Measurements from ENCODE around the gene CGNL1.

CGNL1 gene

GRCh38 chr15:57376696-57377477 is 582 bp downstream of the CGNL1 start:
- peak overlapping the region; percentile 30 for H3K9ac ChIP-seq (ENCODE audit: low read depth, low read length)
- no peaks in the 10 kb centered on the region for H3K36me3 ChIP-seq (ENCODE audit: insufficient read depth, low read length)
- peak overlapping the region; percentile 70 for H3K4me3 ChIP-seq (ENCODE audit: low read length)
- peaks cover 8% of the 10 kb centered on the region for H3K4me1 ChIP-seq (ENCODE audit: control insufficient read depth, insufficient read depth, low read length)
- no peaks in the 10 kb centered on the region for H3K9me3 ChIP-seq (replicated peaks; ENCODE audit: low read length)
- H3K27me3 ChIP-seq (ENCODE audit: control insufficient read depth, insufficient read depth, low read length) = peaks cover 39% of the 10 kb centered on the region
- peak overlapping the region; percentile 92 for H3K4me2 ChIP-seq (ENCODE audit: low read length)

- Histone ChIP-seq H3K27me3 (ENCODE audit: control insufficient read depth, insufficient read depth, low read length) (peaks cover 39% of the 10 kb centered on the region), H3K9me3 (replicated peaks; ENCODE audit: low read length) (no peaks in the 10 kb centered on the region), H3K4me1 (ENCODE audit: control insufficient read depth, insufficient read depth, low read length) (peaks cover 8% of the 10 kb centered on the region), H3K9ac (ENCODE audit: low read depth, low read length) (no peak overlapping the region), H3K36me3 (ENCODE audit: insufficient read depth, low read length) (no peaks in the 10 kb centered on the region), H3K4me3 (ENCODE audit: low read length) (no peak overlapping the region), H3K4me2 (ENCODE audit: low read length) (peak overlapping the region; percentile 92)
Observed at GRCh38 chr15:57377478-57377847, 1.2 kb downstream of the CGNL1 start.

DNA sequence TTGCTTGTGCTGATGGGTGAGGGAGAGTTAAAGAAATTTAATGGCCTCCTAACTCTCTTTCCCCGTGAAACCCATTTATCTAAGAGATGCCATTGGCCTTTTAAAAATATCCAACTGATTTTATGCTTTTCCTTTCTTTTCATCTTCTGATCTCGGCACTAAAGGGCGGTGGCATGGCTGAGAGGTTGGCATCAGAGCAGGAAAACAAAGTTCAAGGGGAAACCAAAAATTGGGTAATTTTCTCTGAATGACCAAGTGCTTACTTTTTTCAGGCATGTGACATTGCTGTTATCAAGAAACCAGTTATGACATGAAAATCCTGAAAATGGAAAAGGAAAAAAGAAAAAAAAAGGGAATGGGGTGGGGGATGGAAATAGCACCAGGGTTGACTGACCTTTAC is 3.2 kb downstream of the CGNL1 start:
- H3K36me3 ChIP-seq (ENCODE audit: insufficient read depth, low read length) = no peaks in the 10 kb centered on the region
- H3K9me3 ChIP-seq (replicated peaks; ENCODE audit: low read length) = no peaks in the 10 kb centered on the region
- no peak overlapping the region for H3K9ac ChIP-seq (ENCODE audit: low read depth, low read length)
- peaks cover 8% of the 10 kb centered on the region for H3K4me1 ChIP-seq (ENCODE audit: control insufficient read depth, insufficient read depth, low read length)
- H3K27me3 ChIP-seq (ENCODE audit: control insufficient read depth, insufficient read depth, low read length) = peaks cover 39% of the 10 kb centered on the region
- H3K4me2 ChIP-seq (ENCODE audit: low read length) = no peak overlapping the region
- H3K4me3 ChIP-seq (ENCODE audit: low read length) = no peak overlapping the region

DNA sequence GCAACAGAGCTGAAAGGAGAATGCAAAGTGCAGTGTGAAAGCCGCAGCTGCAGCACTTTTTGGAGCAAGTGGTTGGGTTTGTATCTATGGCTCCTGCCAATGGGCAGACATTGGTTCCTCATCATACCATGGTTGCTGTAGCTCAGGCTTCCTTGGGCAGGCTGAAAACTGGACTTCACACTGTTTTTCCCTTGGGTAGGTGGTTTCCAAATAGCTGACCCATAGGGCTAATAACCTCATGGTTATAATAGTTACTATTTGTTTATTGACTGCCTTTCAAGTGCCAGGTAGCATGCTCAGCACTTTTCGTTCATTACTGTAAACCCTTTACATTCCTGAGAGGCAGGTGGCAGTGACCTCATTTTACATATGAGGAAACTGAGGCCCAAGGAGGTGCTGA is 4.5 kb downstream of the CGNL1 start:
- H3K27me3 ChIP-seq (ENCODE audit: control insufficient read depth, insufficient read depth, low read length) = peaks cover 28% of the 10 kb centered on the region
- no peaks in the 10 kb centered on the region for H3K9me3 ChIP-seq (replicated peaks; ENCODE audit: low read length)
- H3K36me3 ChIP-seq (ENCODE audit: insufficient read depth, low read length) = no peaks in the 10 kb centered on the region
- no peak overlapping the region for H3K9ac ChIP-seq (ENCODE audit: low read depth, low read length)
- no peak overlapping the region for H3K4me3 ChIP-seq (ENCODE audit: low read length)
- H3K4me1 ChIP-seq (ENCODE audit: control insufficient read depth, insufficient read depth, low read length) = peaks cover 8% of the 10 kb centered on the region
- H3K4me2 ChIP-seq (ENCODE audit: low read length) = no peak overlapping the region

GRCh38 chr15:57382215-57382614 is 5.9 kb downstream of the CGNL1 start:
- no peaks in the 10 kb centered on the region for H3K9me3 ChIP-seq (replicated peaks; ENCODE audit: low read length)
- no peak overlapping the region for H3K4me3 ChIP-seq (ENCODE audit: low read length)
- H3K9ac ChIP-seq (ENCODE audit: low read depth, low read length) = no peak overlapping the region
- no peaks in the 10 kb centered on the region for H3K36me3 ChIP-seq (ENCODE audit: insufficient read depth, low read length)
- H3K27me3 ChIP-seq (ENCODE audit: control insufficient read depth, insufficient read depth, low read length) = peaks cover 21% of the 10 kb centered on the region
- no peaks in the 10 kb centered on the region for H3K4me1 ChIP-seq (ENCODE audit: control insufficient read depth, insufficient read depth, low read length)
- no peak overlapping the region for H3K4me2 ChIP-seq (ENCODE audit: low read length)

GRCh38 chr15:57382969-57383368 is 6.7 kb downstream of the CGNL1 start:
- H3K27me3 ChIP-seq (ENCODE audit: control insufficient read depth, insufficient read depth, low read length) = peaks cover 21% of the 10 kb centered on the region
- no peaks in the 10 kb centered on the region for H3K9me3 ChIP-seq (replicated peaks; ENCODE audit: low read length)
- no peak overlapping the region for H3K9ac ChIP-seq (ENCODE audit: low read depth, low read length)
- no peak overlapping the region for H3K4me3 ChIP-seq (ENCODE audit: low read length)
- no peaks in the 10 kb centered on the region for H3K4me1 ChIP-seq (ENCODE audit: control insufficient read depth, insufficient read depth, low read length)
- H3K36me3 ChIP-seq (ENCODE audit: insufficient read depth, low read length) = no peaks in the 10 kb centered on the region
- H3K4me2 ChIP-seq (ENCODE audit: low read length) = no peak overlapping the region

DNA sequence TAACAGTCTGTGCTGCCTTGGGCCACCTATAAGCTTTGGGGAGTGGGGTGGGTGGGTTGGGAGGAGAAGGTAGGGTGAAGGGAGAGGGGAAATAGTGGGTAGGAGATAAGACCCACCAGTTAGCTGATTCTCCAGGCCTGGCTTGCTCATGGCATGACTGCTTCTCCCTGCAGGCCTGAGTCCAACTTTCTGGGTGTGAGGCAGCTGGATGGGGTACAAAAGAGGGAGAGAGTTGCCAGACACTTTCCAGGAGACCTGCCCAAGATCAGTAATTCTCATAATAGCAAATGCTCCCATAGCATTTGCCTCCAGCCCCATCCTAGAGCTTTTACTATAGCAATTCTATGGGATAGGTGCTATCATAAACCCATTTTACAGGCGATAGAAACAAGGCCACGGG is 7.7 kb downstream of the CGNL1 start:
- peaks cover 18% of the 10 kb centered on the region for H3K27me3 ChIP-seq (ENCODE audit: control insufficient read depth, insufficient read depth, low read length)
- no peaks in the 10 kb centered on the region for H3K4me1 ChIP-seq (ENCODE audit: control insufficient read depth, insufficient read depth, low read length)
- H3K9ac ChIP-seq (ENCODE audit: low read depth, low read length) = no peak overlapping the region
- H3K4me3 ChIP-seq (ENCODE audit: low read length) = no peak overlapping the region
- H3K36me3 ChIP-seq (ENCODE audit: insufficient read depth, low read length) = no peaks in the 10 kb centered on the region
- no peak overlapping the region for H3K4me2 ChIP-seq (ENCODE audit: low read length)
- H3K9me3 ChIP-seq (replicated peaks; ENCODE audit: low read length) = no peaks in the 10 kb centered on the region

DNA sequence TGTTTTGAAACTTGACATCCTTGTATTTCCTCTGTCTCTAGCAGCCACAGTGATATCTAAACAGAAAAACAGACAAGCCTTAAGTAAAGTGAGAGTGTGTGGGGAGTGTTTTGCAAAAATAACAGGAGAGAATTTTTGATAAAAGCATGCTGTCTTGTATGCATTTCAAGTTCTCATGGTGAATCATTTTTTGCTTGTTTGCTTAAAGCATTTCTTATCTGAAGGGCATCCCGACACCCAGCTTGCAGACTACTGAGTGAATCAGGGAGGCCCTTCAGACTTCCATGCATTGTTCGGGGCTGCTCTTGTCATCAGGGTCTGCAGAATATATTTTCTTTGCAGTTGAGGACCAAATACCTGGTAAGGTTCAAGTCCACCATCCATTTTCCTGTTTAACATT is 8.5 kb downstream of the CGNL1 start:
- H3K9me3 ChIP-seq (replicated peaks; ENCODE audit: low read length) = no peaks in the 10 kb centered on the region
- no peak overlapping the region for H3K9ac ChIP-seq (ENCODE audit: low read depth, low read length)
- no peaks in the 10 kb centered on the region for H3K4me1 ChIP-seq (ENCODE audit: control insufficient read depth, insufficient read depth, low read length)
- H3K4me2 ChIP-seq (ENCODE audit: low read length) = no peak overlapping the region
- H3K27me3 ChIP-seq (ENCODE audit: control insufficient read depth, insufficient read depth, low read length) = peaks cover 18% of the 10 kb centered on the region
- no peak overlapping the region for H3K4me3 ChIP-seq (ENCODE audit: low read length)
- no peaks in the 10 kb centered on the region for H3K36me3 ChIP-seq (ENCODE audit: insufficient read depth, low read length)

GRCh38 chr15:57385923-57386390 is 9.7 kb downstream of the CGNL1 start:
- Histone ChIP-seq H3K4me1 (ENCODE audit: control insufficient read depth, insufficient read depth, low read length) (no peaks in the 10 kb centered on the region), H3K4me3 (ENCODE audit: low read length) (no peak overlapping the region), H3K36me3 (ENCODE audit: insufficient read depth, low read length) (no peaks in the 10 kb centered on the region), H3K4me2 (ENCODE audit: low read length) (no peak overlapping the region), H3K9ac (ENCODE audit: low read depth, low read length) (no peak overlapping the region), H3K27me3 (ENCODE audit: control insufficient read depth, insufficient read depth, low read length) (peaks cover 18% of the 10 kb centered on the region), H3K9me3 (replicated peaks; ENCODE audit: low read length) (no peaks in the 10 kb centered on the region)

DNA sequence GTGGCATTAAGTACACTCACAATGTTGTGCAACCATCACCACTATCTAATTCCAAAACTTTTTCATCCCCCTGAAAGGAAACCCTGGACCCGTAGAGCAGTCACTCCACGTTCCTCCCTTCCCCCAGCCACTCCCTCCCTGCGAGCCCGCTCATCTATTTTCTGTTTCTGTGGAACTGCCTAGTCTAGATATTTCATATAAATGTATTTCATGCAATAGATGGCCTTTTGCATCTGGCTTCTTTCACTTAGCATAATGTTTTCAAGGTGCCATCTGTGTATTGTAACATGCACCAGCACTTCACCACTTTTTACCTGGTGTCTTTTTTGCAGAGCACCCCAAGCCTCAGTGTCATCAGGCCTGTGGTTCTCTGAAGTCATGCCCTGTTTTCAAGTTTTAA is 10.7 kb downstream of the CGNL1 start:
- Histone ChIP-seq H3K4me3 (ENCODE audit: low read length) (no peak overlapping the region), H3K4me2 (ENCODE audit: low read length) (no peak overlapping the region), H3K36me3 (ENCODE audit: insufficient read depth, low read length) (no peaks in the 10 kb centered on the region), H3K9me3 (replicated peaks; ENCODE audit: low read length) (no peaks in the 10 kb centered on the region), H3K27me3 (ENCODE audit: control insufficient read depth, insufficient read depth, low read length) (peaks cover 18% of the 10 kb centered on the region), H3K4me1 (ENCODE audit: control insufficient read depth, insufficient read depth, low read length) (no peaks in the 10 kb centered on the region), H3K9ac (ENCODE audit: low read depth, low read length) (no peak overlapping the region)

DNA sequence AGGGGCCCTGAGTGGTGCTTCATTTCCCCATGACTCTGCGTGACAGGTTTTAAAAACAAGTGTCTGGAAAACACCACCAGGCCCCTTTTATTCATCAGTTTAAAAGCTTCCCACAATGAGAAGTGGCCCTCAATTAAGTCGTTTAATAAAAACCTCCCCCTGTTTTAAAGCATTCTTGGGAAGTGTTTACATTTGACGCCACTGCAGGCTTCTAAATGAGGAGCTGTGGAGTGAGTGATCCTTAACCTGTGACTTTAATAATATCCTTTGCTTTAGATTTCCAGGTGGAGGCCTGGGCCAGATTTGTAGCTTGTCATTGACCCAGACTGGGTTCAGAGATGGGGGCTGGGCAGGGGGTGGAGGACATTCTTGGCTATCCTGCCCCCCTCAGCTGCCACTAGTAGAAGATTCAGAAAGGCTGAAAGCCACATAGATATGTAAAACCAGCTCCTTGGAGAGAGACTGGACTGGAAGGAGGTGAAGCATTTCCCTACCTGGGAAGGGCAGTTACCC is 11.3 kb downstream of the CGNL1 start:
- Histone ChIP-seq H3K4me3 (ENCODE audit: low read length) (no peak overlapping the region), H3K9me3 (replicated peaks; ENCODE audit: low read length) (no peaks in the 10 kb centered on the region), H3K36me3 (ENCODE audit: insufficient read depth, low read length) (no peaks in the 10 kb centered on the region), H3K9ac (ENCODE audit: low read depth, low read length) (no peak overlapping the region), H3K4me2 (ENCODE audit: low read length) (no peak overlapping the region), H3K27me3 (ENCODE audit: control insufficient read depth, insufficient read depth, low read length) (peaks cover 17% of the 10 kb centered on the region), H3K4me1 (ENCODE audit: control insufficient read depth, insufficient read depth, low read length) (no peaks in the 10 kb centered on the region)

DNA sequence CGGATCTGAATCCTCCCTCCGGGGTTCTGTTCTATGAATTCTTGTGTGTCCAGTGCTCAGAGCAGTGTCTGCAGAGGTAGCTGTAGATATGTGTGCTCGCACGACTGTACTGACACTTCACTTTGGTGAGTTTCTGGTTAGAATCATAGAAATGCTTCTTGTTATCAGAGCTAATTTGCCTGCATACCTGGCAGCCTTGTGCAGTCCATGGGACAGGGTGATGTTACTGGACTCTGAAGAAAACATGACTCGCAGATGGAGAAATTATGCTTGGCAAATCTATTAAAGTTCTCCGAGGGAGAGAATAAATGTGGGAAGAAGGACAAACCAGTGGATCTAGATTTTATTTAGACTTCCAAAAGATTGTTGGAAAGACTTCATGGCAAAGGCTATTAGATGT is 12.2 kb downstream of the CGNL1 start:
- Histone ChIP-seq H3K9me3 (replicated peaks; ENCODE audit: low read length) (no peaks in the 10 kb centered on the region), H3K4me1 (ENCODE audit: control insufficient read depth, insufficient read depth, low read length) (no peaks in the 10 kb centered on the region), H3K36me3 (ENCODE audit: insufficient read depth, low read length) (no peaks in the 10 kb centered on the region), H3K4me3 (ENCODE audit: low read length) (no peak overlapping the region), H3K27me3 (ENCODE audit: control insufficient read depth, insufficient read depth, low read length) (peaks cover 13% of the 10 kb centered on the region), H3K4me2 (ENCODE audit: low read length) (no peak overlapping the region), H3K9ac (ENCODE audit: low read depth, low read length) (no peak overlapping the region)
